OCI-LY3 (cell line): ENCODE data around the gene NIPSNAP3A.
"Not testable (repeated sequence)": the region's sequence is repeated elsewhere in the genome, so short reads cannot be mapped to it uniquely, and the experiment has no call there.

Source experiments
- H2AFZ ChIP-seq: fragments of 200-600, 300-600 bp; shearing (Covaris generic); 2 replicates; pipeline ENCODE4 v1.6.0; 2014; ENCODE audit warnings: antibody characterized with exemption, low read depth, low read length
- H3K27ac ChIP-seq: fragments of 200-600, 300-600 bp; sonication (generic); 2 replicates; pipeline ENCODE4 v1.5.1; 2014; ENCODE audit warnings: mild to moderate bottlenecking, low read length, moderate library complexity, mixed read lengths
- H3K27me3 ChIP-seq: fragments of 200-600, 300-600 bp; sonication (generic); 2 replicates; pipeline ENCODE4 v1.6.1; 2014; ENCODE audit warnings: low read depth, low read length, mixed read lengths
- H3K36me3 ChIP-seq: fragments of 200-600, 300-600 bp; sonication (generic); replicated peaks from 2 replicates; pipeline ENCODE3; 2014; ENCODE audit warnings: low read depth, low read length, mixed read lengths
- H3K4me1 ChIP-seq: fragments of 300-600, 200-600 bp; sonication (generic); 2 replicates; pipeline ENCODE4 v1.6.1; 2014; ENCODE audit warnings: low read length, mixed read lengths
- H3K4me2 ChIP-seq: fragments of 200-600, 300-600 bp; sonication (generic); 2 replicates; pipeline ENCODE4 v1.6.1; 2014; ENCODE audit warnings: low read length, mixed read lengths
- H3K4me3 ChIP-seq: fragments of 300-600, 200-600 bp; sonication (generic); 2 replicates; pipeline ENCODE4 v1.5.1; 2014; ENCODE audit warnings: antibody characterized with exemption, mild to moderate bottlenecking, low read length, moderate library complexity
- H3K79me2 ChIP-seq: fragments of 300-600, 200-600 bp; shearing (Covaris generic); 2 replicates; pipeline ENCODE4 v1.6.1; 2014; ENCODE audit warnings: mild to moderate bottlenecking, low read length, mixed read lengths
- H3K9ac ChIP-seq: fragments of 300-600, 200-600 bp; shearing (Covaris generic); 2 replicates; pipeline ENCODE4 v1.6.0; 2014; ENCODE audit warnings: mild to moderate bottlenecking, low read length, moderate library complexity
- H3K9me3 ChIP-seq: fragments of 200-600, 300-600 bp; shearing (Covaris generic); 2 replicates; pipeline ENCODE4 v1.6.1; 2014; ENCODE audit warnings: low read length, mixed read lengths; ENCODE audit not compliant: insufficient read depth
- H4K20me1 ChIP-seq: fragments of 200-600, 300-600 bp; sonication (generic); 2 replicates; pipeline ENCODE4 v1.6.1; 2016; ENCODE audit warnings: low read length, mixed read lengths; ENCODE audit not compliant: insufficient read depth
- EZH2phosphoT487 ChIP-seq: fragments of 200-600 bp; shearing (Covaris generic); IDR thresholded peaks from 2 replicates; pipeline ENCODE4 v1.6.1; 2018; ENCODE audit warnings: antibody characterized with exemption, mixed run types, low read depth
- TF ChIP-seq, protein P1 (sequence below): fragments of 200-600, 300-600 bp; sonication (generic); IDR thresholded peaks from 2 replicates; pipeline ENCODE4 v1.5.1; 2014; ENCODE audit warnings: antibody characterized with exemption, low read length, low read depth

NIPSNAP3A gene

GRCh38 chr9:104766025-104766424 is 18.5 kb downstream of the NIPSNAP3A start:
- Histone ChIP-seq H3K27me3 (no peaks in the 10 kb centered on the region), H2AFZ (no peak overlapping the region), H3K36me3 (no peaks in the 10 kb centered on the region), H3K4me3 (no peak overlapping the region), H4K20me1 (no peaks in the 10 kb centered on the region), H3K27ac (no peak overlapping the region), H3K9me3 (no peaks in the 10 kb centered on the region), H3K4me2 (no peak overlapping the region), H3K79me2 (no peaks in the 10 kb centered on the region), H3K9ac (no peak overlapping the region), H3K4me1 (peaks cover 27% of the 10 kb centered on the region)
- TF ChIP-seq EZH2phosphoT487, result no peak
- TF ChIP-seq, protein P1, sequence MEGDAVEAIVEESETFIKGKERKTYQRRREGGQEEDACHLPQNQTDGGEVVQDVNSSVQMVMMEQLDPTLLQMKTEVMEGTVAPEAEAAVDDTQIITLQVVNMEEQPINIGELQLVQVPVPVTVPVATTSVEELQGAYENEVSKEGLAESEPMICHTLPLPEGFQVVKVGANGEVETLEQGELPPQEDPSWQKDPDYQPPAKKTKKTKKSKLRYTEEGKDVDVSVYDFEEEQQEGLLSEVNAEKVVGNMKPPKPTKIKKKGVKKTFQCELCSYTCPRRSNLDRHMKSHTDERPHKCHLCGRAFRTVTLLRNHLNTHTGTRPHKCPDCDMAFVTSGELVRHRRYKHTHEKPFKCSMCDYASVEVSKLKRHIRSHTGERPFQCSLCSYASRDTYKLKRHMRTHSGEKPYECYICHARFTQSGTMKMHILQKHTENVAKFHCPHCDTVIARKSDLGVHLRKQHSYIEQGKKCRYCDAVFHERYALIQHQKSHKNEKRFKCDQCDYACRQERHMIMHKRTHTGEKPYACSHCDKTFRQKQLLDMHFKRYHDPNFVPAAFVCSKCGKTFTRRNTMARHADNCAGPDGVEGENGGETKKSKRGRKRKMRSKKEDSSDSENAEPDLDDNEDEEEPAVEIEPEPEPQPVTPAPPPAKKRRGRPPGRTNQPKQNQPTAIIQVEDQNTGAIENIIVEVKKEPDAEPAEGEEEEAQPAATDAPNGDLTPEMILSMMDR, result no peak

DNA sequence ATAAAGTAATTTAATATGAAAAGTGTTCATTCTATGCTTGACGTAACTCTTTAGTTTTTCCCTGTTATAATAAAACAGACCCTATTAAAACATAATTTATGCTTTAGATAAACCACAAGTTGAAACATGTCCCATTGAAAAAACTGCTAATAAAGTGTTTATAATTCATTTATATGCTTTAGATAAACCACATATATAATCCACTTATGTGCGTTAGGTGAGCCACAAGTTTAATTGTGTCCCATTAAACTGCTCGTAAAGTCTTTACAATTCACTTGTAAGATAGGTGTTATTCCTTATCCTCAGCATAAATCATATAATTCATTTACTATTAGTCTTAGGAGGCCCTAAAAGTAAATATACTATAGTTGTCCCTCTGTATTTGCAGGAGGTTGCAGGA is 20.0 kb downstream of the NIPSNAP3A start:
- no peak overlapping the region for H3K27ac ChIP-seq
- H3K4me3 ChIP-seq, result no peak overlapping the region
- H3K79me2 ChIP-seq, result no peaks in the 10 kb centered on the region
- H3K4me2 ChIP-seq, result no peak overlapping the region
- no peak overlapping the region for H2AFZ ChIP-seq
- H4K20me1 ChIP-seq, result no peaks in the 10 kb centered on the region
- no peaks in the 10 kb centered on the region for H3K9me3 ChIP-seq
- H3K27me3 ChIP-seq, result no peaks in the 10 kb centered on the region
- no peak for TF ChIP-seq EZH2phosphoT487
- TF ChIP-seq, protein P1, result no peak
- peaks cover 30% of the 10 kb centered on the region for H3K4me1 ChIP-seq
- no peak overlapping the region for H3K9ac ChIP-seq
- peaks cover 3% of the 10 kb centered on the region for H3K36me3 ChIP-seq

DNA sequence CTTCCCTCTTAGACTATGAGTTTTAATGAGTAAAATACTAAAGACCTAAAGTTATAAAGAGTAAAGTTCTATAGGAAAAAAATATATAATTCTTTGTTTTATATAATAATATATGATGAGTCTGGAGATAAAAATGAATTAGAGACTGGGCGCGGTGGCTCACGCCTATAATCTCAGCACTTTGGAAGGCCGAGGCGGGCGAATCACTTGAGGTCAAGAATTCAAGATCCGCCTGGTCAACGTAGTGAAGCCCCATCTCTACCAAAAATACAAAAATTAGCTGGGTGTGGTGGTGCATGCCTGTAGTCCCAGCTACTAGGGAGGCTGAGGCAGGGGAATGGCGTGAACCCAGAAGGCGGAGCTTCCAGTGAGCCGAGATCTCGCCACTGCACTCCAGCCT is 21.5 kb downstream of the NIPSNAP3A start:
- H3K36me3 ChIP-seq, H3K9ac ChIP-seq, H3K4me2 ChIP-seq, H3K27me3 ChIP-seq, H3K79me2 ChIP-seq, H3K9me3 ChIP-seq, H2AFZ ChIP-seq, H3K4me3 ChIP-seq, H4K20me1 ChIP-seq: not testable (repeated sequence)
- Histone ChIP-seq H3K4me1 (peaks cover 44% of the 10 kb centered on the region), H3K27ac (peak overlapping the region; percentile 74; the same call in 1 of the 2 replicates)

DNA sequence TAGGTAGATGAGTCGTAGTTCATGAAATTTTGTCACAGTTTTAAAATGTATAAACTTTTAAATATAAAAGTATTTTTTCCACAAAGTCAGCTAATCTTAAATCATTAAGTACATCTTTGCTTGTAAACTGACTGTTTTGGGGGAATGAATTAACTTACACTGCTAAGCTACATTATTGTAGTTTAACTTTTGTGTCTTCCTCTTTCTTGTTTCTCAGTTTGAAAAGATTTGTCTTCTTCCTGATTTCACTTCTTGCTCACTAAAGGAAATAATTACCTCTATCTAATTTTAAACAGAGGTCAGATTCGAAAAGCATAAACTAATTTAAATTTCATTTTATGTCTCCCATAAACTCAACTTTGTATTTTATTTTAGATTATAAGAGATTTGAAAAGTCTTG is 22.2 kb downstream of the NIPSNAP3A start:
- H3K9me3 ChIP-seq, result no peaks in the 10 kb centered on the region
- H3K79me2 ChIP-seq, result no peaks in the 10 kb centered on the region
- H3K4me3 ChIP-seq, result peak overlapping the region; percentile 35
- H3K4me1 ChIP-seq, result peaks cover 50% of the 10 kb centered on the region
- peak overlapping the region; percentile 54 for H3K4me2 ChIP-seq
- H4K20me1 ChIP-seq, result no peaks in the 10 kb centered on the region
- peak overlapping the region; percentile 74 for H3K27ac ChIP-seq
- H3K36me3 ChIP-seq, result peaks cover 3% of the 10 kb centered on the region
- no peak for TF ChIP-seq EZH2phosphoT487
- TF ChIP-seq, protein P1, result no peak
- peak overlapping the region; percentile 49 for H3K9ac ChIP-seq
- no peak overlapping the region for H2AFZ ChIP-seq
- no peaks in the 10 kb centered on the region for H3K27me3 ChIP-seq
